Chondrocyte (in vitro differentiated cells): ENCODE data around the gene KLLN. TPM values are rescaled to one million over a fixed set of nuclear protein-coding genes. Genes with fewer than 3 reads are reported as not detected.
"Not testable (repeated sequence)": the region's sequence is repeated elsewhere in the genome, so short reads cannot be mapped to it uniquely, and the experiment has no call there.

Experiments
- DNase-seq: peaks from one replicate; pipeline ENCODE4 v3.0.0; 2021; ENCODE audit warnings: mixed read lengths, low spot score
- H3K27ac Mint-ChIP-seq: one replicate; pipeline ENCODE4 v1.8.0; 2021; ENCODE audit warnings: mild to moderate bottlenecking, moderate library complexity, mixed read lengths; ENCODE audit not compliant: unreplicated experiment
- H3K27me3 Mint-ChIP-seq: 2 replicates; pipeline ENCODE4 v1.8.0; 2021; ENCODE audit warnings: low read depth, mixed read lengths
- H3K36me3 Mint-ChIP-seq: 2 replicates; pipeline ENCODE4 v1.8.0; 2021; ENCODE audit warnings: low read depth, mixed read lengths
- H3K4me1 Mint-ChIP-seq: 2 replicates; pipeline ENCODE4 v1.8.0; 2021; ENCODE audit warnings: low read depth, mild to moderate bottlenecking, mixed read lengths
- H3K4me3 Mint-ChIP-seq: one replicate; pipeline ENCODE4 v1.8.0; 2021; ENCODE audit warnings: mild to moderate bottlenecking, moderate library complexity, mixed read lengths; ENCODE audit not compliant: unreplicated experiment
- H3K9me3 Mint-ChIP-seq: 2 replicates; pipeline ENCODE4 v1.8.0; 2021; ENCODE audit warnings: low read depth, mixed read lengths
- total RNA-seq: library from RNA; stranded (reverse); gene quantifications from 3 replicates; pipeline ENCODE4 v1.2.1, GENCODE V29; 2021
- TF ChIP-seq, protein P1 (sequence below): fragments of 200-600 bp; sonication (generic); IDR thresholded peaks from 2 replicates; pipeline ENCODE4 v1.5.0; 2021; ENCODE audit warnings: antibody characterized with exemption, mild to moderate bottlenecking, moderate library complexity

The KLLN gene
- total RNA-seq, 1 donor from 2014 or later = 0.72 TPM

DNA sequence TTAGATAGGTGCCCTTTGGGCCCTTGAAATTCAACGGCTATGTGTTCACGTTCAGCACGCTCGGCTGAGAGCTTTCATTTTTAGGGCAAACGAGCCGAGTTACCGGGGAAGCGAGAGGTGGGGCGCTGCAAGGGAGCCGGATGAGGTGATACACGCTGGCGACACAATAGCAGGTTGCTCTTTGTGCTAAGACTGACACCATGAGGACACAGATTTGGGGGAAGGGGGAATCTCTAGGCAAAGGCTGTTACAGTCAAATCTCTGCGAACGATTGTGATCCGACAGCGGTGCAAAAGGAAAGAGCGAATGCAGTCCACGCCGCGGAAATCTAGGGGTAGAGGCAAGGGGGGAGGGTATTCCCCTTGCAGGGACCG lies 667 bp downstream of the KLLN start:
- no peaks in the 10 kb centered on the region for H3K27me3 Mint-ChIP-seq

DNA sequence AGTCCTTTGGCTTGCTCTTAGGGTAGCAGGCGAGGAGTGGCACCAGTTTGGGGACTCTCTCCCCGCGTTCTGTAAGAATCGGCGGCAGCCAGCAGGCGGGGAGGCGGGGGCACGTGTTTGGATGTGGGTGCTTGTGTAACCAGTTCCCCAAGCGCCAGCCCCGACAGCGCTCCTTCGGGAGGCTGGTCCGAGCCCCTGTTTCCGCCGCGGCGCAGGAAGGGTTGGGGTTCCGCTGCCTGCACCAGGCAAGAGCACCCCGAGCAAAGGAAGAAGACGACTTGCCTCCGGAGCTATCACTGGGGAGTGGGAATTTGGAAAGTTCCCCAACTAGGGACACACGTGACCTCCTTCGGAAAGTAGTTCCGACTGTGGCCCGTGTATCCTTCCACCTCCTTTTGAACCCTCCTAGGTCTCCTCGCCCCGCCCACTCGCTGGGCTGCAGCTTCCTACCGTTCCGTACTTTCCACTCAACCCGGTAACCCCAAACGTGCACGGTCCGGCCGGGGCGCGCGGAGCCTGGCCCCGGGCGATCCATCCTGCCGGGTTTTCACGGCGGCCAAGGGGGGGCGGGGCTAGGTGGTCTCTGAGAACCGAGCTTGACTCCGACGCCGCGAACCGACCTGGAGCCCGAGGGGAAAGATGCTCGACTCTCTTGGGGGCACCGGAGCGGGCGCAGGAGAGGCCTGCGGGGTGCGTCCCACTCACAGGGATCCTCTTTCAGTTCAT lies 1.2 kb downstream of the KLLN start:
- peaks cover 1% of the 10 kb centered on the region for H3K36me3 Mint-ChIP-seq
- H3K27ac Mint-ChIP-seq = peak overlapping the region; percentile 97
- TF ChIP-seq, protein P1, sequence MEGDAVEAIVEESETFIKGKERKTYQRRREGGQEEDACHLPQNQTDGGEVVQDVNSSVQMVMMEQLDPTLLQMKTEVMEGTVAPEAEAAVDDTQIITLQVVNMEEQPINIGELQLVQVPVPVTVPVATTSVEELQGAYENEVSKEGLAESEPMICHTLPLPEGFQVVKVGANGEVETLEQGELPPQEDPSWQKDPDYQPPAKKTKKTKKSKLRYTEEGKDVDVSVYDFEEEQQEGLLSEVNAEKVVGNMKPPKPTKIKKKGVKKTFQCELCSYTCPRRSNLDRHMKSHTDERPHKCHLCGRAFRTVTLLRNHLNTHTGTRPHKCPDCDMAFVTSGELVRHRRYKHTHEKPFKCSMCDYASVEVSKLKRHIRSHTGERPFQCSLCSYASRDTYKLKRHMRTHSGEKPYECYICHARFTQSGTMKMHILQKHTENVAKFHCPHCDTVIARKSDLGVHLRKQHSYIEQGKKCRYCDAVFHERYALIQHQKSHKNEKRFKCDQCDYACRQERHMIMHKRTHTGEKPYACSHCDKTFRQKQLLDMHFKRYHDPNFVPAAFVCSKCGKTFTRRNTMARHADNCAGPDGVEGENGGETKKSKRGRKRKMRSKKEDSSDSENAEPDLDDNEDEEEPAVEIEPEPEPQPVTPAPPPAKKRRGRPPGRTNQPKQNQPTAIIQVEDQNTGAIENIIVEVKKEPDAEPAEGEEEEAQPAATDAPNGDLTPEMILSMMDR = peak; percentile 15
- peak; percentile 95 for DNase-seq
- no peaks in the 10 kb centered on the region for H3K27me3 Mint-ChIP-seq
- peak overlapping the region; percentile 98 for H3K4me3 Mint-ChIP-seq
- peaks cover 17% of the 10 kb centered on the region for H3K4me1 Mint-ChIP-seq
- no peaks in the 10 kb centered on the region for H3K9me3 Mint-ChIP-seq

More for the DNA sequence above, 667 bp downstream of the KLLN start:
- Mint-ChIP-seq H3K9me3 (no peaks in the 10 kb centered on the region), H3K36me3 (peaks cover 1% of the 10 kb centered on the region), H3K27ac (peak overlapping the region; percentile 97), H3K4me1 (peaks cover 21% of the 10 kb centered on the region), H3K4me3 (peak overlapping the region; percentile 98)
- TF ChIP-seq, protein P1 = no peak
- DNase-seq = no peak

DNA sequence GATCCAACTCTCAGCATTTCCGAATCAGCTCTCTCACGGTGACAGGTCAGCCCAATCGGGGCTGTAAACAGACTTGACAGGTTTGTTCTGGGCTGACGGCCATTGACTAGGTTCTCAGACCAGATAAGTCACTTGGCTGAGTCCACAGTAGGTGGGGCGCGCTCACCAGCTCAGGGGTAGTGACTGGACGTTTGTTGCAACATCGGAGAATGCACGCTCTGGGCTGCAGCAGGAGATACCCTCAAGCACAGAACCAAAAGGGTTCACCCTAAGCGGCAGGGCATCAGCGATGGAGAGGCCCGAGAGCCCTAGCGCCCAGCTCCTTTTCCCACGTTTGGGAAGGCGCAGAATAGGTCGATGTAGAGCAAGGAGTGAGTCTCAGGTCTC lies 1.8 kb downstream of the KLLN start:
- Mint-ChIP-seq H3K9me3 (no peaks in the 10 kb centered on the region), H3K27ac (peak overlapping the region; percentile 97), H3K27me3 (no peaks in the 10 kb centered on the region), H3K36me3 (peaks cover 1% of the 10 kb centered on the region), H3K4me1 (peaks cover 14% of the 10 kb centered on the region), H3K4me3 (peak overlapping the region; percentile 98)
- DNase-seq = no peak
- TF ChIP-seq, protein P1 = no peak

DNA sequence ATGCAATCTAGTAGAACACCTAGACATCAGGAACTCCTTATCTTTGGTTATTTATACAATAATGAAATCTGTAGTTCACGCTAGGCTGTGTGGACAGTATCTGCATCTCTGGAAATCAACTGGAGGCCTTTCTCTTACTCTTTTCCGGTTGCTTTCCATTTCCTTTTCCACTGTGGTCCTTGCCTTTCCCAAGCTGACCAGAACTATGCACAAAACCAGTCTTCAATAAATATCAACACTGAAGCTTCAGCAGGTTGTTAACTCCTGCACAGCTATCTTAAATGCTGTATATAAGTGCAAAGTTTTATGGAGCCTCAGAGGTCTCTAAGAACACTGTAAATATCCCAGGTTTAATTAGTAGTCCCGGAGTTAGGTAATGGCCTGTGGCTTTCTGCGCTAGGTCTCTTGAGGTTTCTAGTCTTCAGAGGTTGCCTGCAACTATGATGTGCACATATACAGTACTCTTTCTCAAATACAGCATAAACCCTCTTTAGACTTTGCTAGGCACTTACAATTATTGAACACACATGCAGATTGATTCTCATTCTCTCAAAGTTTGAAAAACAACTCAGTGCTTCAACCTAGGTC lies 2.4 kb downstream of the KLLN start:
- no peak for DNase-seq
- TF ChIP-seq, protein P1 = no peak

DNA sequence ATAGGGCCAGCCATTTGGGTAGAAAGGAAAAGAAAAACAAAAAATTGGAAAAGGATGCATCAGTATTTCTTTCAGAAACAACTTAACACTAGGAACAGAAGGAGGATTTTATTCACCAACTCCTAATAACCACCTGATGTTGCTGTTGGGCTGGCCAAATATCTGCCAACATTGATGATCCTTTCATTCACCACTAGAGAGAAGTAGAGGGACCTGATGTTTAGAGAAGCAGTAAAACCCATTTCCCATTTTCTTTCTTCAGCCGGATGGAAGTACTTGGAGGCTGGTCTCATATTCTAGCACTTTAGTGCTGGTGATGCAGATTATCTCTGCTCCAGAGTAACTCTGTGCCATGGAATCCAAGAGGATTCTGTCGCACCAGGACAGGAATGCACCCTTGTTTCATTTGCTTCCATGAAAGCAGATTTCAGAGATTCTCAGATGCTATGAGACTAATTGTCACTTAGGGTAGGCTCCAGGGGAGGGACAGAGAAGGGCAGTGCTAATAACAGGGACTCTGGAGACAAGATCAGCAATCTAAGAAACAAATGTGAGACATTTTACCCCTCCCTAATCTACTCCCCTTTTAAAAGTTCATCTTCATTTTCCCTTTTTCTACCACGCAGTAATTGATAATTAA lies 3.1 kb downstream of the KLLN start:
- TF ChIP-seq, protein P1 = peak; percentile 86
- Mint-ChIP-seq H3K27ac (no peak overlapping the region), H3K4me3 (no peak overlapping the region), H3K36me3 (peaks cover 1% of the 10 kb centered on the region), H3K4me1 (peaks cover 10% of the 10 kb centered on the region), H3K27me3 (no peaks in the 10 kb centered on the region), H3K9me3 (peaks cover 3% of the 10 kb centered on the region)
- no peak for DNase-seq

More for the DNA sequence above, 2.4 kb downstream of the KLLN start:
- no peak overlapping the region for H3K4me3 Mint-ChIP-seq
- H3K9me3 Mint-ChIP-seq = no peaks in the 10 kb centered on the region
- H3K27me3 Mint-ChIP-seq = no peaks in the 10 kb centered on the region
- peaks cover 1% of the 10 kb centered on the region for H3K36me3 Mint-ChIP-seq
- no peak overlapping the region for H3K27ac Mint-ChIP-seq
- peaks cover 12% of the 10 kb centered on the region for H3K4me1 Mint-ChIP-seq

DNA sequence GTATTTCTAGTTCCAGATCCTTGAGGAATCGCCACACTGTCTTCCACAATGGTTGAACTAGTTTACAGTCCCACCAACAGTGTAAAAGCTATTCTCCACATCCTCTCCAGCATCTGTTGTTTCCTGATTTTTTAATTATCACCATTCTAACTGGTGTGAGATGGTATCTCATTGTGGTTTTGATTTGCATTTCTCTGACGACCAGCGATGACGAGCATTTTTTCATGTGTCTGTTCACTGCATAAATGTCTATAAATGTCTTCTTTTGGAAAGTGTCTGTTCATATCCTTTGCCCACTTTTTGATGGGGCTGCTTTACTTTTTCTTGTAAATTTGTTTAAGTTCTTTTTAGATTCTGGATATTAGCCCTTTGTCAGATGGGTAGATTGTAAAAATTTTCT lies 7.7 kb downstream of the KLLN start:
- not testable (repeated sequence) for H3K27ac Mint-ChIP-seq, H3K9me3 Mint-ChIP-seq, H3K4me3 Mint-ChIP-seq, DNase-seq, H3K27me3 Mint-ChIP-seq, H3K36me3 Mint-ChIP-seq
- H3K4me1 Mint-ChIP-seq = peaks cover 12% of the 10 kb centered on the region

DNA sequence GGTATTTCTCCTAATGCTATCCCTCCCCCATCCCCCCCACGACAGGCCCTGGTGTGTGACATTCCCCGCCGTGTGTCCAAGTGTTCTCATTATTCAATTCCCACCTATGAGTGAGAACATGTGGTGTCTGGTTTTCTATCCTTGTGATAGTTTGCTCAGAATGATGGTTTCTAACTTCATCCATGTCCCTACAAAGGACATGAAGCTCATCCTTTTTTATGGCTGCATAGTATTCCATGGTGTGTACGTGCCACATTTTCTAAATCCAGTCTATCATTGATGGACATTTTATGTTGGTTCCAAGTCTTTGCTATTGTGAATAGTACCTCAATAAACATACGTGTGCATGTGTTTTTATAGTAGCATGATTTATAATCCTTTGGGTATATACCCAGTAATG lies 8.1 kb downstream of the KLLN start:
- not testable (repeated sequence) for H3K27me3 Mint-ChIP-seq, H3K27ac Mint-ChIP-seq, H3K36me3 Mint-ChIP-seq, H3K9me3 Mint-ChIP-seq, DNase-seq, H3K4me3 Mint-ChIP-seq
- H3K4me1 Mint-ChIP-seq = peaks cover 10% of the 10 kb centered on the region
